Left ventricle myocardium superior (tissue), 1 donor: ENCODE data around the gene SKP1. TPM values are rescaled to one million over a fixed set of nuclear protein-coding genes. Genes with fewer than 3 reads are reported as not detected.

Source experiments
- ATAC-seq: fragments of 200-7000 bp; cut with Tn5 transposase; one replicate; pipeline ENCODE4 v1.9.1; 2020; ENCODE audit warnings: mild to moderate bottlenecking, moderate library complexity
- DNase-seq: peaks from one replicate; pipeline ENCODE4 v3.0.0-alpha.2; 2020
- intact Hi-C: fragments of 100-400 bp; cut with micrococcal nuclease; formaldehyde crosslinking; loops from one replicate; pipeline ENCODE4 v1.11.0; 2022
- total RNA-seq: library from RNA; stranded (reverse); fragmentation: NEBNext Ultra II Directional; extraction: Animal tissue kit (Norgen Biotek cat#: 25700); gene quantifications from one replicate; pipeline ENCODE4 v1.2.1, GENCODE V29; 2021
- donor health status: DM: no; HTN: yes; CAD: no; lungs with severe emphysema.

SKP1 gene
- total RNA-seq, 1 donor from 2014 or later, result 478 TPM

GRCh38 chr5:134119720-134120119 lies 57.0 kb downstream of the SKP1 start:
- intact Hi-C loops, result no loop called here
- no peak for DNase-seq
- no peak for ATAC-seq

- ATAC-seq (no peak), DNase-seq (no peak)
- intact Hi-C loops, result no loop called here
Observed at GRCh38 chr5:134118212-134118835, 58.4 kb downstream of the SKP1 start.

GRCh38 chr5:134116789-134117761 lies 59.7 kb downstream of the SKP1 start:
- intact Hi-C loops, result no loop called here
- DNase-seq (no peak), ATAC-seq (peak; percentile 36)

GRCh38 chr5:134116286-134116685 lies 60.5 kb downstream of the SKP1 start:
- DNase-seq (no peak), ATAC-seq (no peak)
- intact Hi-C loops, result no loop called here

GRCh38 chr5:134115806-134116175 lies 61.0 kb downstream of the SKP1 start:
- ATAC-seq, result no peak
- intact Hi-C loops, result no loop called here
- no peak for DNase-seq

- ATAC-seq (no peak), DNase-seq (no peak)
- intact Hi-C loops, result no loop called here
Observed at GRCh38 chr5:134114886-134115805, 61.6 kb downstream of the SKP1 start.

- DNase-seq, result peak; percentile 84
- intact Hi-C loops, result no loop called here
- peak; percentile 96 for ATAC-seq
Observed at GRCh38 chr5:134113902-134114875, 62.6 kb downstream of the SKP1 start, which contains the start of gene TCF7. TCF7 (plus strand) TSS chr5:134114681; CDS start chr5:134114907, 226 bp downstream.

GRCh38 chr5:134113363-134113889 lies 63.3 kb downstream of the SKP1 start:
- ATAC-seq (no peak), DNase-seq (no peak)
- intact Hi-C loops, result no loop called here

GRCh38 chr5:134112726-134113362 lies 63.9 kb downstream of the SKP1 start:
- ATAC-seq (no peak), DNase-seq (no peak)
- intact Hi-C loops, result no loop called here

GRCh38 chr5:134111741-134112647 lies 64.8 kb downstream of the SKP1 start:
- intact Hi-C loops, result no loop called here
- ATAC-seq, result no peak
- no peak for DNase-seq

- intact Hi-C loops, result no loop called here
- no peak for DNase-seq
- no peak for ATAC-seq
Observed at GRCh38 chr5:134110382-134110781, 66.4 kb downstream of the SKP1 start.

- ATAC-seq, result no peak
- no peak for DNase-seq
- intact Hi-C loops, result no loop called here
Observed at GRCh38 chr5:134107779-134108178, 69.0 kb downstream of the SKP1 start.

- ATAC-seq, result no peak
- intact Hi-C loops, result no loop called here
- DNase-seq, result no peak
Observed at GRCh38 chr5:134106991-134107701, 69.6 kb downstream of the SKP1 start.

- ATAC-seq (no peak), DNase-seq (no peak)
- intact Hi-C loops, result no loop called here
Observed at GRCh38 chr5:134103998-134104654, 72.6 kb downstream of the SKP1 start.

- DNase-seq (no peak), ATAC-seq (peak; percentile 67)
- intact Hi-C loops, result no loop called here
Observed at GRCh38 chr5:134103397-134103796, 73.4 kb downstream of the SKP1 start.
